Measurements from ENCODE around the gene IRX3. TPM values are rescaled to one million over a fixed set of nuclear protein-coding genes. Genes with fewer than 3 reads are reported as not detected.

The IRX3 gene
- total and polyA plus RNA-seq, 2 of the 8 experiments (the other 6 are each of a cell fraction or from before 2014, with no cell fraction given) = 0.50 to 1.6 TPM

GRCh38 chr16:54286366-54287130 lies at the start of gene IRX3 (continued):
- TF ChIP-seq SUZ12 (IDR thresholded peaks at IDR 0.05; ENCODE audit: low read length) (peak; percentile 21; the same call in 1 of the 2 replicates), RNF2 (IDR thresholded peaks at IDR 0.05; ENCODE audit: borderline replicate concordance, low read depth, low read length, missing control alignments, poor library complexity, severe bottlenecking) (no peak), ATF3 (IDR thresholded peaks at IDR 0.05; ENCODE audit: insufficient read depth, low read depth, low read length) (no peak), EP300 (IDR thresholded peaks at IDR 0.05; ENCODE audit: borderline replicate concordance in 1 of 2, low read depth in 2 of 2, low read length in 2 of 2) (no peak), RBBP5 (IDR thresholded peaks at IDR 0.05; ENCODE audit: borderline replicate concordance, low read depth, low read length) (0 out of 2 replicates have a peak, but pooled peaks have one; percentile 0), YY1 (IDR thresholded peaks at IDR 0.05; ENCODE audit: low read depth, low read length) (no peak), MAFK (IDR thresholded peaks at IDR 0.05; ENCODE audit: low read depth, low read length) (no peak), ASH2L (IDR thresholded peaks at IDR 0.05; ENCODE audit: low read length) (peak; percentile 83), SP4 (IDR thresholded peaks at IDR 0.05; ENCODE audit: low read length) (no peak; the same call in 1 of the 2 replicates), USF2 (IDR thresholded peaks at IDR 0.05; ENCODE audit: low read length) (no peak), RAD21 (IDR thresholded peaks at IDR 0.05 in 1 of 2, conservative IDR thresholded peaks at IDR 0.05 in 1 of 2; ENCODE audit: low read depth in 2 of 2, low read length in 2 of 2) (peak in 1 of 2 experiments; percentile 16; a peak in 3 of 4 replicates), SAP30 (IDR thresholded peaks at IDR 0.05; ENCODE audit: insufficient read depth, insufficient replicate concordance, low read length) (no peak), KDM1A (IDR thresholded peaks at IDR 0.05; ENCODE audit: borderline replicate concordance, low read length) (no peak), TCF12 (IDR thresholded peaks at IDR 0.05; ENCODE audit: low read depth, low read length) (no peak), JUN (IDR thresholded peaks at IDR 0.05; ENCODE audit: low read depth, low read length) (no peak), GABPA (IDR thresholded peaks at IDR 0.05; ENCODE audit: borderline replicate concordance, insufficient read depth, low read length) (no peak)

Measured in H1 (cell line).